ENCODE results near the gene IDUA.

DNA sequence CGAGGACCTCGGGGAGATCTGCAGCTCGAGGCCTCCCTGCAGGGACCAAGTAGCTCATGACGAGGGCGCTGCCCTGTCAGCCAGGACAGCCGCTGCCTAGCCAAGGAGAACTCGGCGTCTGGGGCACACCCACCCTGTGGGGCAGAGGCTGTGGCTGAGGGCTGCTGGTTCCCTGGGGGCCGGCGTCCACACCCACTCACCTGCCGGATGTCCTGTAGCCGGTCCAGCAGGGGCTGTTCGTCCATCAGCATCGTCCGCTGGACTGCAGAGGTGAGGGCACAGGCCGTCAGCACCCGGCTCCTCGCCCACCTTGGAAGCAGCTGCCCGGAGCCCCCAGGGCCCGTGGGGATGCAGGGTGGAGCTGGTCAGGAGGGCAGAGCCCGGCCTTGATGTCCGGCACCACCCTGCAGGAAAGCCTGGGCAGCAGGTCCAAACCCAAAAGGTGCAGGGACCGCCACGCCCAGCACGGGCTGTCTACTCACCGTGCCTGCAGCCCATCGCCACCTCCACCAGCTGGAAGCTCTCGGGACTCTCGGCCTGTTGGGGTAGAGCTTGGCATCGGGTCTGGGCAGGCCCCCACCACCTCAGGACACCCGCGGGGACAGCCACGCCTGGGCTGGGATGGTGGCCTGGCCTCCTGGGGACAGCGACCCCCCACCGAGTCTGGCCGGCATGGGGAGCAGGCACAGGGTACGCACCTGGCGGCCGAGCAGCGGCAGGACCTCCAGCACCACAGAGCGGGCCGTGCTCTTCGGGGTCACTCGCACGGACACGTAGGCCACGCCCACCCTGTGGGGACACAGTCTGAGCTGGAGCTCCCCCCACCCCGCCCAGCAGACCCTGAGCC is 20.4 kb upstream of the IDUA start:
- TF ChIP-seq EP300 (IDR thresholded peaks at IDR 0.05) = no peak
- TF ChIP-seq POLR2A (IDR thresholded peaks at IDR 0.05) = no peak
- TF ChIP-seq CTCF (IDR thresholded peaks at IDR 0.05) = no peak
- no peak for TF ChIP-seq POLR2AphosphoS5 (IDR thresholded peaks at IDR 0.05)
